Measurements from ENCODE around the gene SMAP1. TPM values are rescaled to one million over a fixed set of nuclear protein-coding genes. Genes with fewer than 3 reads are reported as not detected.

SMAP1 gene
- polyA plus RNA-seq, 3 donors, result 12.6 to 22.1 (median 20.3) TPM

GRCh38 chr6:70622461-70622860, 45.2 kb upstream of the SMAP1 start:
- Histone ChIP-seq H3K27me3 (ENCODE audit: control insufficient read depth in 2 of 2, insufficient read depth in 2 of 2, low read length in 2 of 2) (no peaks in the 10 kb centered on the region), H3K79me2 (ENCODE audit: insufficient read depth, low read length) (no peaks in the 10 kb centered on the region), H3K27ac (ENCODE audit: low read depth in 1 of 2, low read length in 2 of 2) (no peak overlapping the region), H4K20me1 (ENCODE audit: insufficient read depth, low read length) (no peaks in the 10 kb centered on the region), H3K4me3 (replicated peaks in 1 of 3; ENCODE audit: low read depth in 2 of 3, low read length in 3 of 3) (no peak overlapping the region), H3K4me1 (ENCODE audit: control insufficient read depth in 1 of 2, insufficient read depth in 2 of 2, low read length in 2 of 2) (no peaks in the 10 kb centered on the region), H2AFZ (ENCODE audit: insufficient read depth, low read depth, low read length, poor library complexity, severe bottlenecking) (no peak overlapping the region), H3K36me3 (replicated peaks in 1 of 2; ENCODE audit: control insufficient read depth in 1 of 2, insufficient read depth in 2 of 2, low read length in 2 of 2) (no peaks in the 10 kb centered on the region), H3K9me3 (replicated peaks in 1 of 2; ENCODE audit: control insufficient read depth in 1 of 2, insufficient read depth in 1 of 2, low read length in 2 of 2) (peaks cover 2 to 5% of the 10 kb centered on the region in 2 donors), H3K9ac (ENCODE audit: insufficient read depth, low read length, poor library complexity, severe bottlenecking) (no peak overlapping the region), H3K4me2 (replicated peaks; ENCODE audit: extremely low read depth, low read length, poor library complexity, severe bottlenecking) (no peak overlapping the region)
- no CpG with 5 or more reads among the region's 1 CpG for WGBS (ENCODE audit: insufficient coverage)
- DNase-seq, result no peak
- no peaks in the 10 kb centered on the region for H3K36me3 Mint-ChIP-seq
- H3K4me1 Mint-ChIP-seq, result no peaks in the 10 kb centered on the region
- H3K27ac Mint-ChIP-seq, result no peak overlapping the region
- no peak overlapping the region for H3K4me3 Mint-ChIP-seq
- peaks cover 0 to 2% (median 0%) of the 10 kb centered on the region in 3 donors for H3K27me3 Mint-ChIP-seq (ENCODE audit: low read depth in 3 of 3)
- TF ChIP-seq, protein P1, sequence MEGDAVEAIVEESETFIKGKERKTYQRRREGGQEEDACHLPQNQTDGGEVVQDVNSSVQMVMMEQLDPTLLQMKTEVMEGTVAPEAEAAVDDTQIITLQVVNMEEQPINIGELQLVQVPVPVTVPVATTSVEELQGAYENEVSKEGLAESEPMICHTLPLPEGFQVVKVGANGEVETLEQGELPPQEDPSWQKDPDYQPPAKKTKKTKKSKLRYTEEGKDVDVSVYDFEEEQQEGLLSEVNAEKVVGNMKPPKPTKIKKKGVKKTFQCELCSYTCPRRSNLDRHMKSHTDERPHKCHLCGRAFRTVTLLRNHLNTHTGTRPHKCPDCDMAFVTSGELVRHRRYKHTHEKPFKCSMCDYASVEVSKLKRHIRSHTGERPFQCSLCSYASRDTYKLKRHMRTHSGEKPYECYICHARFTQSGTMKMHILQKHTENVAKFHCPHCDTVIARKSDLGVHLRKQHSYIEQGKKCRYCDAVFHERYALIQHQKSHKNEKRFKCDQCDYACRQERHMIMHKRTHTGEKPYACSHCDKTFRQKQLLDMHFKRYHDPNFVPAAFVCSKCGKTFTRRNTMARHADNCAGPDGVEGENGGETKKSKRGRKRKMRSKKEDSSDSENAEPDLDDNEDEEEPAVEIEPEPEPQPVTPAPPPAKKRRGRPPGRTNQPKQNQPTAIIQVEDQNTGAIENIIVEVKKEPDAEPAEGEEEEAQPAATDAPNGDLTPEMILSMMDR (IDR thresholded peaks at IDR 0.05), result no peak
- H3K9me3 Mint-ChIP-seq, result peaks cover 0 to 11% (median 8%) of the 10 kb centered on the region in 7 donors
- intact Hi-C loops (cut with micrococcal nuclease), result no loop called here

GRCh38 chr6:70625436-70625835, 42.2 kb upstream of the SMAP1 start:
- H3K79me2 ChIP-seq (ENCODE audit: insufficient read depth, low read length), result no peaks in the 10 kb centered on the region
- Mint-ChIP-seq H3K27ac (no peak overlapping the region), H3K27me3 (ENCODE audit: low read depth in 3 of 3) (peaks cover 0 to 2% (median 0%) of the 10 kb centered on the region in 3 donors), H3K36me3 (no peaks in the 10 kb centered on the region), H3K4me1 (no peaks in the 10 kb centered on the region), H3K4me3 (no peak overlapping the region), H3K9me3 (peaks cover 5 to 18% (median 13%) of the 10 kb centered on the region in 7 donors)
- H3K9ac ChIP-seq (ENCODE audit: insufficient read depth, low read length, poor library complexity, severe bottlenecking), result no peak overlapping the region
- TF ChIP-seq, protein P1 (IDR thresholded peaks at IDR 0.05), result no peak
- no peak overlapping the region for H3K4me3 ChIP-seq (replicated peaks in 1 of 3; ENCODE audit: low read depth in 2 of 3, low read length in 3 of 3)
- no peaks in the 10 kb centered on the region for H3K27me3 ChIP-seq (ENCODE audit: control insufficient read depth in 2 of 2, insufficient read depth in 2 of 2, low read length in 2 of 2)
- no peak for DNase-seq
- H3K4me2 ChIP-seq (replicated peaks; ENCODE audit: extremely low read depth, low read length, poor library complexity, severe bottlenecking), result no peak overlapping the region
- intact Hi-C loops (cut with micrococcal nuclease), result no loop called here
- no peaks in the 10 kb centered on the region for H3K36me3 ChIP-seq (replicated peaks in 1 of 2; ENCODE audit: control insufficient read depth in 1 of 2, insufficient read depth in 2 of 2, low read length in 2 of 2)
- H4K20me1 ChIP-seq (ENCODE audit: insufficient read depth, low read length), result no peaks in the 10 kb centered on the region
- no peak overlapping the region for H3K27ac ChIP-seq (ENCODE audit: low read depth in 1 of 2, low read length in 2 of 2)
- H3K4me1 ChIP-seq (ENCODE audit: control insufficient read depth in 1 of 2, insufficient read depth in 2 of 2, low read length in 2 of 2), result no peaks in the 10 kb centered on the region
- peaks cover 9 to 12% of the 10 kb centered on the region in 2 donors for H3K9me3 ChIP-seq (replicated peaks in 1 of 2; ENCODE audit: control insufficient read depth in 1 of 2, insufficient read depth in 1 of 2, low read length in 2 of 2)
- H2AFZ ChIP-seq (ENCODE audit: insufficient read depth, low read depth, low read length, poor library complexity, severe bottlenecking), result no peak overlapping the region
